ENCODE measurements around the gene CRABP2. TPM values are rescaled to one million over a fixed set of nuclear protein-coding genes. Genes with fewer than 3 reads are reported as not detected.

CRABP2 gene
- total RNA-seq (2012; rRNA removed) (6.1 and 6.3 TPM in 2 replicates), polyA plus RNA-seq (2012; rRNA removed) (12.2 and 15.7 TPM in 2 replicates), Bru-seq, nascent RNA (percentile 39 among the genes with signal in this experiment), BruChase-seq, experiment 1, labeled RNA remaining after a 6-hour chase (percentile 47 among the genes with signal in this experiment), BruChase-seq, experiment 2, labeled RNA remaining after a 2-hour chase (percentile 41 among the genes with signal in this experiment)
- polyA plus RNA-seq (2012; cell fraction: cytosol; rRNA removed): 12.2 and 23.5 TPM in 2 replicates
- polyA plus RNA-seq (2012; cell fraction: nucleus; rRNA removed; ENCODE audit: low replicate concordance): 6.7 and 8.7 TPM in 2 replicates
- long read RNA-seq, partial matches to known transcripts: 0 of 1 reads
- long read RNA-seq, other reads (novel, unspliced or antisense): 0 of 1 reads

DNA sequence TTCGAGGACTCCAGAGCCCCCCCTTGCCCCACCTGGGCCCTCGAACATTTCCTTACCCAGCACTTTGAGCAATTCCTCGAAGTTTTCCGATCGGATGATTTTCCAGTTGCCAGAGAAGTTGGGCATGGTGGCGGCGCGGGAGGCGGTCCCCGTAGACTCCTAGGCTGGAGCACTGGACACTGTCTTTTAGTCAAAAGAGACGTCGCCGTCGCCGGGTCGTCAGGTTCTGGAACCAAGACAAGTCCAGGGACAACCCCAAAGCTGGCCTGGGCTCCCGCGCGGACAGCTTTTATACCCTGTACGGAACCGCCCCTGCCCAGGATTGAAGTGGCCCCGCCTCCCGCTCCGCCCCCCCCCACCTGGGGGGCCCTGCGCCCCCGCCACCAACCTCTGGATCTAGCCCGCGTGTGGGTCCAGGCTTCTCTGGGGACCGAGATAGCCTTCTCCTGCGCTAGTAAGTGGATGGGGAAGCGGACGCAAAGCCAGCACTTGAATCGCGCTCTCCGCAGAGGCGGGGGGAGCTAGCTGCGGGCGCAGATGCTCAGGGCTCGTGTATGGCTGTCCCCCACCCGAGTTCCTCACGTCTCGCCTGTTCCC is at the start of gene CRABP2:
TSS of gene CRABP2 (minus strand) at position 263 of the 597 bp plus-strand sequence. CDS start at position 126, 137 bp downstream.
- peak within 1 kb of the TSS; percentile 81 for H3K4ac ChIP-seq (ENCODE audit: low read depth, low read length)
- H3K9ac ChIP-seq (ENCODE audit: low read depth, low read length): peak within 1 kb of the TSS; percentile 35
- peaks cover 3% of the 10 kb centered on the region; the same call in 1 of the 2 replicates for H3K9me1 ChIP-seq (ENCODE audit: insufficient read depth, low read length)
- CTCF ChIA-PET: interaction anchor here (0.6 to 6.9 kb wide), 4 partner anchors 15 to 46 kb away, joined by 3 to 54 read pairs (median 4); partner anchors contain the start of gene HDGF
- no peak within 1 kb of the TSS; the same call in 1 of the 2 replicates for H3K23ac ChIP-seq (ENCODE audit: low read depth, low read length)
- H2BK5ac ChIP-seq (ENCODE audit: low read depth, low read length, poor library complexity, severe bottlenecking): no peak within 1 kb of the TSS
- peaks cover 44% of the 10 kb centered on the region for H3K4me1 ChIP-seq (ENCODE audit: control insufficient read depth, insufficient read depth, low read length)
- peak within 1 kb of the TSS; percentile 15; the same call in 1 of the 2 replicates for H3K4me3 ChIP-seq (ENCODE audit: insufficient read depth, low read depth, low read length)
- in situ Hi-C loops (cut with MboI; ENCODE audit: low sequenced_read_pairs): no loop called here
- H3K79me1 ChIP-seq (ENCODE audit: low read depth in 1 of 2, low read length in 2 of 2): no peaks in the 10 kb centered on the region
- no peak within 1 kb of the TSS for H3K56ac ChIP-seq (ENCODE audit: extremely low read depth, insufficient read depth, low read length)
- peak within 1 kb of the TSS; percentile 78; the same call in 1 of the 2 replicates for H4K91ac ChIP-seq (ENCODE audit: insufficient read depth, low read depth, low read length)
- POLR2A ChIA-PET (ENCODE audit: unreplicated experiment): no interaction called here
- WGBS, 2 experiments (ENCODE audit: extremely low coverage in 2 of 2, insufficient read length in 1 of 2): 0% methylated on average over 7 of the region's 42 CpGs; no CpG with 5 or more reads in 1 of the 2 experiments
- peak within 1 kb of the TSS; percentile 10 for H3K27ac ChIP-seq (ENCODE audit: insufficient read depth, low read length)
- DNase-seq: no peak
- peaks cover 5% of the 10 kb centered on the region for H3K27me3 ChIP-seq (ENCODE audit: control insufficient read depth, insufficient read depth, low read length)
- no peaks in the 10 kb centered on the region for H3K36me3 ChIP-seq (ENCODE audit: control insufficient read depth, insufficient read depth, low read length)
- peak within 1 kb of the TSS; percentile 90 for H2AK9ac ChIP-seq (replicated peaks; ENCODE audit: low read depth, low read length, poor library complexity)
- H4K20me1 ChIP-seq (ENCODE audit: insufficient read depth, low read length): no peaks in the 10 kb centered on the region
- H3K14ac ChIP-seq (replicated peaks; ENCODE audit: low read depth, low read length): peak within 1 kb of the TSS; percentile 47; the same call in 1 of the 2 replicates
- peak within 1 kb of the TSS; percentile 90 for H2AFZ ChIP-seq (replicated peaks; ENCODE audit: low read length, poor library complexity)
- peak within 1 kb of the TSS; percentile 81 for H3K4me2 ChIP-seq (ENCODE audit: low read depth, low read length)
- peak within 1 kb of the TSS; percentile 48; the same call in 1 of the 2 replicates for H3K18ac ChIP-seq (ENCODE audit: low read depth, low read length)
- peak within 1 kb of the TSS; percentile 91 for H2AK5ac ChIP-seq (ENCODE audit: low read depth, low read length)
- peak within 1 kb of the TSS; percentile 80 for H2BK120ac ChIP-seq (ENCODE audit: low read depth, low read length)
- peak within 1 kb of the TSS; percentile 83; the same call in 2 of the 3 replicates for H2BK15ac ChIP-seq (ENCODE audit: low read depth, low read length)
- ATAC-seq (ENCODE audit: low read depth): peak; percentile 7
- no TSS peak for BruUV-seq (replicated peaks)
- H3K9me3 ChIP-seq (ENCODE audit: control insufficient read depth, insufficient read depth, low read length): no peaks in the 10 kb centered on the region
- H2BK20ac ChIP-seq (ENCODE audit: low read depth, low read length): peak within 1 kb of the TSS; percentile 59
- intact Hi-C loops (cut with micrococcal nuclease): loop anchor here (1.0 kb wide), 1 partner anchor 16 kb away; no protein-coding TSS in a partner anchor
- peak within 1 kb of the TSS; percentile 73 for H4K5ac ChIP-seq (ENCODE audit: low read depth, low read length)
- dilution Hi-C loops (cut with HindIII; ENCODE audit: low sequenced_read_pairs, unreplicated experiment): no loop called here
- peak within 1 kb of the TSS; percentile 77 to 88 for H4K8ac ChIP-seq (ENCODE audit: low read depth in 2 of 2, low read length in 2 of 2)
- TF ChIP-seq SMC3 (IDR thresholded peaks at IDR 0.05; ENCODE audit: low read depth, low read length): no peak
- TF ChIP-seq MAZ (IDR thresholded peaks at IDR 0.05; ENCODE audit: borderline replicate concordance, low read depth, low read length): no peak
- no peak for TF ChIP-seq RFX5 (IDR thresholded peaks at IDR 0.05; ENCODE audit: low read depth, low read length)
- TF ChIP-seq, protein P1, sequence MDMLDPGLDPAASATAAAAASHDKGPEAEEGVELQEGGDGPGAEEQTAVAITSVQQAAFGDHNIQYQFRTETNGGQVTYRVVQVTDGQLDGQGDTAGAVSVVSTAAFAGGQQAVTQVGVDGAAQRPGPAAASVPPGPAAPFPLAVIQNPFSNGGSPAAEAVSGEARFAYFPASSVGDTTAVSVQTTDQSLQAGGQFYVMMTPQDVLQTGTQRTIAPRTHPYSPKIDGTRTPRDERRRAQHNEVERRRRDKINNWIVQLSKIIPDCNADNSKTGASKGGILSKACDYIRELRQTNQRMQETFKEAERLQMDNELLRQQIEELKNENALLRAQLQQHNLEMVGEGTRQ (IDR thresholded peaks at IDR 0.05; ENCODE audit: low read depth, low read length): no peak
- TF ChIP-seq MAFK (IDR thresholded peaks at IDR 0.05; ENCODE audit: low read depth, low read length): no peak
- TF ChIP-seq CHD1 (IDR thresholded peaks at IDR 0.05; ENCODE audit: low read depth, low read length): no peak; the same call in 1 of the 2 replicates
- no peak for TF ChIP-seq RCOR1 (IDR thresholded peaks at IDR 0.05; ENCODE audit: insufficient replicate concordance, low read length)
- TF ChIP-seq RAD21 (IDR thresholded peaks at IDR 0.05; ENCODE audit: low read length): no peak
- no peak for TF ChIP-seq NFE2L2 (IDR thresholded peaks at IDR 0.05; ENCODE audit: low read depth, low read length)
- no peak for TF ChIP-seq CEBPB (IDR thresholded peaks at IDR 0.05; ENCODE audit: low read depth, low read length)
- TF ChIP-seq FOS (IDR thresholded peaks at IDR 0.05; ENCODE audit: low read depth, low read length): no peak
- TF ChIP-seq POLR2A (IDR thresholded peaks at IDR 0.05; ENCODE audit: low read depth, low read length): no peak
- TF ChIP-seq, protein P2, sequence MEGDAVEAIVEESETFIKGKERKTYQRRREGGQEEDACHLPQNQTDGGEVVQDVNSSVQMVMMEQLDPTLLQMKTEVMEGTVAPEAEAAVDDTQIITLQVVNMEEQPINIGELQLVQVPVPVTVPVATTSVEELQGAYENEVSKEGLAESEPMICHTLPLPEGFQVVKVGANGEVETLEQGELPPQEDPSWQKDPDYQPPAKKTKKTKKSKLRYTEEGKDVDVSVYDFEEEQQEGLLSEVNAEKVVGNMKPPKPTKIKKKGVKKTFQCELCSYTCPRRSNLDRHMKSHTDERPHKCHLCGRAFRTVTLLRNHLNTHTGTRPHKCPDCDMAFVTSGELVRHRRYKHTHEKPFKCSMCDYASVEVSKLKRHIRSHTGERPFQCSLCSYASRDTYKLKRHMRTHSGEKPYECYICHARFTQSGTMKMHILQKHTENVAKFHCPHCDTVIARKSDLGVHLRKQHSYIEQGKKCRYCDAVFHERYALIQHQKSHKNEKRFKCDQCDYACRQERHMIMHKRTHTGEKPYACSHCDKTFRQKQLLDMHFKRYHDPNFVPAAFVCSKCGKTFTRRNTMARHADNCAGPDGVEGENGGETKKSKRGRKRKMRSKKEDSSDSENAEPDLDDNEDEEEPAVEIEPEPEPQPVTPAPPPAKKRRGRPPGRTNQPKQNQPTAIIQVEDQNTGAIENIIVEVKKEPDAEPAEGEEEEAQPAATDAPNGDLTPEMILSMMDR (conservative IDR thresholded peaks at IDR 0.05; ENCODE audit: low read depth, low read length): no peak
